ENCODE data around the gene PIAS1.

The PIAS1 gene

GRCh38 chr15:68012911-68013310 lies 41.2 kb upstream of the PIAS1 start:
- H3K9ac ChIP-seq (ENCODE audit: low read length): no peak overlapping the region
- H4K20me1 ChIP-seq (ENCODE audit: insufficient read depth, low read length): no peaks in the 10 kb centered on the region
- DNase-seq: no peak
- no peaks in the 10 kb centered on the region for H3K9me3 ChIP-seq (replicated peaks; ENCODE audit: insufficient read depth, low read length)
- H3K4me1 ChIP-seq (ENCODE audit: low read length): no peaks in the 10 kb centered on the region
- H3K36me3 ChIP-seq (replicated peaks; ENCODE audit: insufficient read depth, low read length): no peaks in the 10 kb centered on the region
- no peak overlapping the region for H3K4me2 ChIP-seq (ENCODE audit: low read depth, low read length)
- no peak overlapping the region for H3K4me3 ChIP-seq (ENCODE audit: low read length)
- H3K27me3 ChIP-seq (replicated peaks; ENCODE audit: insufficient read depth, low read length): no peaks in the 10 kb centered on the region
- H3F3A ChIP-seq (ENCODE audit: insufficient read depth, low read length): no peaks in the 10 kb centered on the region
- TF ChIP-seq EZH2phosphoT487 (IDR thresholded peaks at IDR 0.05; ENCODE audit: low read length): no peak
- no peaks in the 10 kb centered on the region for H3K79me2 ChIP-seq (ENCODE audit: low read length)
- H3K9me2 ChIP-seq (replicated peaks; ENCODE audit: insufficient read depth, low read length): no peaks in the 10 kb centered on the region
- H2AFZ ChIP-seq (ENCODE audit: low read length): no peak overlapping the region
- H3K27ac ChIP-seq (ENCODE audit: low read length): no peak overlapping the region

- Histone ChIP-seq H3K4me2 (ENCODE audit: low read depth, low read length) (no peak overlapping the region), H3K36me3 (replicated peaks; ENCODE audit: insufficient read depth, low read length) (no peaks in the 10 kb centered on the region), H3K27me3 (replicated peaks; ENCODE audit: insufficient read depth, low read length) (no peaks in the 10 kb centered on the region), H3K27ac (ENCODE audit: low read length) (no peak overlapping the region), H3K9me2 (replicated peaks; ENCODE audit: insufficient read depth, low read length) (no peaks in the 10 kb centered on the region), H3K79me2 (ENCODE audit: low read length) (no peaks in the 10 kb centered on the region), H2AFZ (ENCODE audit: low read length) (no peak overlapping the region), H3K9me3 (replicated peaks; ENCODE audit: insufficient read depth, low read length) (no peaks in the 10 kb centered on the region), H3K9ac (ENCODE audit: low read length) (no peak overlapping the region), H3K4me1 (ENCODE audit: low read length) (no peaks in the 10 kb centered on the region), H3K4me3 (ENCODE audit: low read length) (no peak overlapping the region), H4K20me1 (ENCODE audit: insufficient read depth, low read length) (no peaks in the 10 kb centered on the region), H3F3A (ENCODE audit: insufficient read depth, low read length) (no peaks in the 10 kb centered on the region)
- no peak for DNase-seq
- TF ChIP-seq EZH2 (optimal IDR thresholded peaks at IDR 0.05; ENCODE audit: low read depth, low read length) (no peak), CTCF (IDR thresholded peaks at IDR 0.05; ENCODE audit: low read length) (no peak), EZH2phosphoT487 (IDR thresholded peaks at IDR 0.05; ENCODE audit: low read length) (no peak)
These were observed 39.9 kb upstream of the PIAS1 start for GRCh38 chr15:68014219-68014618.

- Histone ChIP-seq H4K20me1 (ENCODE audit: insufficient read depth, low read length) (no peaks in the 10 kb centered on the region), H3K4me2 (ENCODE audit: low read depth, low read length) (no peak overlapping the region), H3K27ac (ENCODE audit: low read length) (no peak overlapping the region), H3K27me3 (replicated peaks; ENCODE audit: insufficient read depth, low read length) (no peaks in the 10 kb centered on the region), H2AFZ (ENCODE audit: low read length) (no peak overlapping the region), H3K4me3 (ENCODE audit: low read length) (no peak overlapping the region), H3K9ac (ENCODE audit: low read length) (no peak overlapping the region), H3K9me3 (replicated peaks; ENCODE audit: insufficient read depth, low read length) (no peaks in the 10 kb centered on the region), H3F3A (ENCODE audit: insufficient read depth, low read length) (no peaks in the 10 kb centered on the region), H3K4me1 (ENCODE audit: low read length) (no peaks in the 10 kb centered on the region), H3K36me3 (replicated peaks; ENCODE audit: insufficient read depth, low read length) (no peaks in the 10 kb centered on the region), H3K79me2 (ENCODE audit: low read length) (no peaks in the 10 kb centered on the region), H3K9me2 (replicated peaks; ENCODE audit: insufficient read depth, low read length) (no peaks in the 10 kb centered on the region)
- TF ChIP-seq CTCF (IDR thresholded peaks at IDR 0.05; ENCODE audit: low read length): no peak
- no peak for TF ChIP-seq EZH2phosphoT487 (IDR thresholded peaks at IDR 0.05; ENCODE audit: low read length)
- TF ChIP-seq EZH2 (optimal IDR thresholded peaks at IDR 0.05; ENCODE audit: low read depth, low read length): no peak
- DNase-seq: no peak
These were observed 38.9 kb upstream of the PIAS1 start for GRCh38 chr15:68015244-68015643.

- H3K27ac ChIP-seq (ENCODE audit: low read length): no peak overlapping the region
These were observed 36.9 kb upstream of the PIAS1 start for GRCh38 chr15:68017201-68017600.

More at GRCh38 chr15:68017201-68017600, 36.9 kb upstream of the PIAS1 start:
- no peaks in the 10 kb centered on the region for H3K27me3 ChIP-seq (replicated peaks; ENCODE audit: insufficient read depth, low read length)
- H4K20me1 ChIP-seq (ENCODE audit: insufficient read depth, low read length): no peaks in the 10 kb centered on the region
- H3K4me3 ChIP-seq (ENCODE audit: low read length): no peak overlapping the region
- H2AFZ ChIP-seq (ENCODE audit: low read length): no peak overlapping the region
- no peaks in the 10 kb centered on the region for H3K9me2 ChIP-seq (replicated peaks; ENCODE audit: insufficient read depth, low read length)
- DNase-seq: no peak
- H3K9me3 ChIP-seq (replicated peaks; ENCODE audit: insufficient read depth, low read length): no peaks in the 10 kb centered on the region
- no peaks in the 10 kb centered on the region for H3K36me3 ChIP-seq (replicated peaks; ENCODE audit: insufficient read depth, low read length)
- no peak overlapping the region for H3K9ac ChIP-seq (ENCODE audit: low read length)
- no peak overlapping the region for H3K4me2 ChIP-seq (ENCODE audit: low read depth, low read length)
- no peaks in the 10 kb centered on the region for H3K4me1 ChIP-seq (ENCODE audit: low read length)
- no peaks in the 10 kb centered on the region for H3K79me2 ChIP-seq (ENCODE audit: low read length)
- TF ChIP-seq EZH2phosphoT487 (IDR thresholded peaks at IDR 0.05; ENCODE audit: low read length) (no peak), CTCF (IDR thresholded peaks at IDR 0.05; ENCODE audit: low read length) (no peak), EZH2 (optimal IDR thresholded peaks at IDR 0.05; ENCODE audit: low read depth, low read length) (no peak)
- H3F3A ChIP-seq (ENCODE audit: insufficient read depth, low read length): no peaks in the 10 kb centered on the region
